Activated effector memory CD4-positive, alpha-beta T cell treated with anti-CD3 and anti-CD28 coated beads, Interleukin-2, amount 50 U/mL, for 16 hours (primary cell): ENCODE data around the gene WDR1.

Experiments
- DNase-seq: peaks from one replicate; pipeline ENCODE4 v3.0.0-alpha.2; 2020

WDR1 gene

GRCh38 chr4:10097906-10098779 lies 18.5 kb downstream of the WDR1 start:
- no peak for DNase-seq

GRCh38 chr4:10096978-10097335 lies 19.6 kb downstream of the WDR1 start:
- no peak for DNase-seq

GRCh38 chr4:10096201-10096977 lies 20.2 kb downstream of the WDR1 start:
- DNase-seq, result peak; percentile 91

- no peak for DNase-seq
Measured at GRCh38 chr4:10095296-10095991, 21.2 kb downstream of the WDR1 start.

GRCh38 chr4:10094841-10095240 lies 21.8 kb downstream of the WDR1 start:
- DNase-seq, result no peak

- peak; percentile 79 for DNase-seq
Measured at GRCh38 chr4:10093801-10094552, 22.6 kb downstream of the WDR1 start.

GRCh38 chr4:10093271-10093621 lies 23.4 kb downstream of the WDR1 start:
- DNase-seq, result no peak

- no peak for DNase-seq
Measured at GRCh38 chr4:10092481-10093270, 23.9 kb downstream of the WDR1 start.

GRCh38 chr4:10091531-10092181 lies 24.9 kb downstream of the WDR1 start:
- no peak for DNase-seq

GRCh38 chr4:10090467-10091250 lies 25.9 kb downstream of the WDR1 start:
- DNase-seq, result no peak

GRCh38 chr4:10089346-10089745 lies 27.3 kb downstream of the WDR1 start:
- DNase-seq, result no peak

- no peak for DNase-seq
Measured at GRCh38 chr4:10088135-10089010, 28.2 kb downstream of the WDR1 start.

GRCh38 chr4:10087152-10087791 lies 29.3 kb downstream of the WDR1 start:
- DNase-seq, result no peak

GRCh38 chr4:10086506-10087120 lies 30.0 kb downstream of the WDR1 start:
- no peak for DNase-seq

GRCh38 chr4:10085828-10086505 lies 30.6 kb downstream of the WDR1 start:
- DNase-seq, result peak; percentile 16

- peak; percentile 50 for DNase-seq
Measured at GRCh38 chr4:10085386-10085785, 31.2 kb downstream of the WDR1 start.

GRCh38 chr4:10084651-10085358 lies 31.8 kb downstream of the WDR1 start:
- DNase-seq, result no peak
